ENCODE results near the gene NKPD1.

- no peak for TF ChIP-seq EHMT2 (IDR thresholded peaks at IDR 0.05; ENCODE audit: low read depth)
- no peak for TF ChIP-seq POLR2A (IDR thresholded peaks at IDR 0.05; ENCODE audit: low read length)
- no peak for TF ChIP-seq FOSL2 (IDR thresholded peaks at IDR 0.05)
- no peak for TF ChIP-seq FOSL2 (CRISPR knock-in tag; IDR thresholded peaks at IDR 0.05)
- TF ChIP-seq POLR2AphosphoS2 (conservative IDR thresholded peaks at IDR 0.05; ENCODE audit: low read length) = no peak
- TF ChIP-seq CTCF (IDR thresholded peaks at IDR 0.05) = no peak
Observed at GRCh38 chr19:45146251-45146650, 14.5 kb downstream of the NKPD1 start.
